ENCODE results near the gene SPEG. TPM values are rescaled to one million over a fixed set of nuclear protein-coding genes. Genes with fewer than 3 reads are reported as not detected.

SPEG gene
- total and polyA plus RNA-seq, 2 experiments from 2014 or later = 12.6 to 32.4 TPM

DNA sequence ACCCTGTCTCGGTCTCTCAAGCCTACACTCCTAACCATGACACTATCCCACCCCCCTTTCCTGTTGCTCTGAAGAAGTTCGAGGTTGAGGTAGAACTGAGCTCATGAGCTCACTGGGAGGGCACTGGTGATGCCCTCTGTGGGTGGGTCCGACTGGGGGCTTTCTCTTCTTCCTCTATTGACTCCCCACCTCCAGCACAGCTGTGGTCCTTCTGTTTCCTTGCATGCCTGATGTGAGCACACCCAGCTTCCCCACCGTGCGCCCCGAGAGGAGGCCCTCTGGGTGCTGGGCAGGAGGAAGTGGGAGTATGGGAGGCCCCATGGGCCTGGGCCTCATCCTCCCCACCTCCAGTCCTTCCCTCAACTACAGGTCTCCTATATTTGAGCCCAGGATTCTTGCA is 20.9 kb downstream of the SPEG start:
- Histone ChIP-seq H4K20me1 (replicated peaks; ENCODE audit: insufficient read depth) (no peaks in the 10 kb centered on the region), H2AFZ (no peak overlapping the region), H3F3A (replicated peaks; ENCODE audit: low read depth) (peaks cover 5% of the 10 kb centered on the region; the same call in 1 of the 2 replicates), H3K9me2 (ENCODE audit: insufficient read depth) (no peaks in the 10 kb centered on the region), H3K36me3 (ENCODE audit: insufficient read depth) (no peaks in the 10 kb centered on the region), H3K27me3 (ENCODE audit: insufficient read depth) (no peaks in the 10 kb centered on the region), H3K27ac (ENCODE audit: low read depth) (no peak overlapping the region), H3K4me3 (no peak overlapping the region), H3K4me2 (no peak overlapping the region), H3K79me2 (replicated peaks; ENCODE audit: insufficient read depth) (no peaks in the 10 kb centered on the region), H3K4me1 (ENCODE audit: insufficient read depth) (peaks cover 16% of the 10 kb centered on the region)
- no peak for TF ChIP-seq EZH2phosphoT487 (IDR thresholded peaks at IDR 0.05; ENCODE audit: unreplicated experiment)
- TF ChIP-seq, protein P1, sequence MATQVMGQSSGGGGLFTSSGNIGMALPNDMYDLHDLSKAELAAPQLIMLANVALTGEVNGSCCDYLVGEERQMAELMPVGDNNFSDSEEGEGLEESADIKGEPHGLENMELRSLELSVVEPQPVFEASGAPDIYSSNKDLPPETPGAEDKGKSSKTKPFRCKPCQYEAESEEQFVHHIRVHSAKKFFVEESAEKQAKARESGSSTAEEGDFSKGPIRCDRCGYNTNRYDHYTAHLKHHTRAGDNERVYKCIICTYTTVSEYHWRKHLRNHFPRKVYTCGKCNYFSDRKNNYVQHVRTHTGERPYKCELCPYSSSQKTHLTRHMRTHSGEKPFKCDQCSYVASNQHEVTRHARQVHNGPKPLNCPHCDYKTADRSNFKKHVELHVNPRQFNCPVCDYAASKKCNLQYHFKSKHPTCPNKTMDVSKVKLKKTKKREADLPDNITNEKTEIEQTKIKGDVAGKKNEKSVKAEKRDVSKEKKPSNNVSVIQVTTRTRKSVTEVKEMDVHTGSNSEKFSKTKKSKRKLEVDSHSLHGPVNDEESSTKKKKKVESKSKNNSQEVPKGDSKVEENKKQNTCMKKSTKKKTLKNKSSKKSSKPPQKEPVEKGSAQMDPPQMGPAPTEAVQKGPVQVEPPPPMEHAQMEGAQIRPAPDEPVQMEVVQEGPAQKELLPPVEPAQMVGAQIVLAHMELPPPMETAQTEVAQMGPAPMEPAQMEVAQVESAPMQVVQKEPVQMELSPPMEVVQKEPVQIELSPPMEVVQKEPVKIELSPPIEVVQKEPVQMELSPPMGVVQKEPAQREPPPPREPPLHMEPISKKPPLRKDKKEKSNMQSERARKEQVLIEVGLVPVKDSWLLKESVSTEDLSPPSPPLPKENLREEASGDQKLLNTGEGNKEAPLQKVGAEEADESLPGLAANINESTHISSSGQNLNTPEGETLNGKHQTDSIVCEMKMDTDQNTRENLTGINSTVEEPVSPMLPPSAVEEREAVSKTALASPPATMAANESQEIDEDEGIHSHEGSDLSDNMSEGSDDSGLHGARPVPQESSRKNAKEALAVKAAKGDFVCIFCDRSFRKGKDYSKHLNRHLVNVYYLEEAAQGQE (IDR thresholded peaks at IDR 0.05; ENCODE audit: unreplicated experiment) = no peak
- no peak for TF ChIP-seq POLR2AphosphoS5 (IDR thresholded peaks at IDR 0.05; ENCODE audit: low read depth)
- TF ChIP-seq JUNB (IDR thresholded peaks at IDR 0.05; ENCODE audit: unreplicated experiment) = no peak
- TF ChIP-seq ZNF331 (CRISPR knock-in tag; IDR thresholded peaks at IDR 0.05; ENCODE audit: low read depth) = no peak
- TF ChIP-seq, protein P2, sequence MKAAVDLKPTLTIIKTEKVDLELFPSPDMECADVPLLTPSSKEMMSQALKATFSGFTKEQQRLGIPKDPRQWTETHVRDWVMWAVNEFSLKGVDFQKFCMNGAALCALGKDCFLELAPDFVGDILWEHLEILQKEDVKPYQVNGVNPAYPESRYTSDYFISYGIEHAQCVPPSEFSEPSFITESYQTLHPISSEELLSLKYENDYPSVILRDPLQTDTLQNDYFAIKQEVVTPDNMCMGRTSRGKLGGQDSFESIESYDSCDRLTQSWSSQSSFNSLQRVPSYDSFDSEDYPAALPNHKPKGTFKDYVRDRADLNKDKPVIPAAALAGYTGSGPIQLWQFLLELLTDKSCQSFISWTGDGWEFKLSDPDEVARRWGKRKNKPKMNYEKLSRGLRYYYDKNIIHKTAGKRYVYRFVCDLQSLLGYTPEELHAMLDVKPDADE (IDR thresholded peaks at IDR 0.05) = no peak
- TF ChIP-seq CREB1 (CRISPR knock-in tag; IDR thresholded peaks at IDR 0.05; ENCODE audit: low read depth) = no peak
- TF ChIP-seq ZNF114 (CRISPR knock-in tag; IDR thresholded peaks at IDR 0.05) = no peak
- TF ChIP-seq, protein P3, sequence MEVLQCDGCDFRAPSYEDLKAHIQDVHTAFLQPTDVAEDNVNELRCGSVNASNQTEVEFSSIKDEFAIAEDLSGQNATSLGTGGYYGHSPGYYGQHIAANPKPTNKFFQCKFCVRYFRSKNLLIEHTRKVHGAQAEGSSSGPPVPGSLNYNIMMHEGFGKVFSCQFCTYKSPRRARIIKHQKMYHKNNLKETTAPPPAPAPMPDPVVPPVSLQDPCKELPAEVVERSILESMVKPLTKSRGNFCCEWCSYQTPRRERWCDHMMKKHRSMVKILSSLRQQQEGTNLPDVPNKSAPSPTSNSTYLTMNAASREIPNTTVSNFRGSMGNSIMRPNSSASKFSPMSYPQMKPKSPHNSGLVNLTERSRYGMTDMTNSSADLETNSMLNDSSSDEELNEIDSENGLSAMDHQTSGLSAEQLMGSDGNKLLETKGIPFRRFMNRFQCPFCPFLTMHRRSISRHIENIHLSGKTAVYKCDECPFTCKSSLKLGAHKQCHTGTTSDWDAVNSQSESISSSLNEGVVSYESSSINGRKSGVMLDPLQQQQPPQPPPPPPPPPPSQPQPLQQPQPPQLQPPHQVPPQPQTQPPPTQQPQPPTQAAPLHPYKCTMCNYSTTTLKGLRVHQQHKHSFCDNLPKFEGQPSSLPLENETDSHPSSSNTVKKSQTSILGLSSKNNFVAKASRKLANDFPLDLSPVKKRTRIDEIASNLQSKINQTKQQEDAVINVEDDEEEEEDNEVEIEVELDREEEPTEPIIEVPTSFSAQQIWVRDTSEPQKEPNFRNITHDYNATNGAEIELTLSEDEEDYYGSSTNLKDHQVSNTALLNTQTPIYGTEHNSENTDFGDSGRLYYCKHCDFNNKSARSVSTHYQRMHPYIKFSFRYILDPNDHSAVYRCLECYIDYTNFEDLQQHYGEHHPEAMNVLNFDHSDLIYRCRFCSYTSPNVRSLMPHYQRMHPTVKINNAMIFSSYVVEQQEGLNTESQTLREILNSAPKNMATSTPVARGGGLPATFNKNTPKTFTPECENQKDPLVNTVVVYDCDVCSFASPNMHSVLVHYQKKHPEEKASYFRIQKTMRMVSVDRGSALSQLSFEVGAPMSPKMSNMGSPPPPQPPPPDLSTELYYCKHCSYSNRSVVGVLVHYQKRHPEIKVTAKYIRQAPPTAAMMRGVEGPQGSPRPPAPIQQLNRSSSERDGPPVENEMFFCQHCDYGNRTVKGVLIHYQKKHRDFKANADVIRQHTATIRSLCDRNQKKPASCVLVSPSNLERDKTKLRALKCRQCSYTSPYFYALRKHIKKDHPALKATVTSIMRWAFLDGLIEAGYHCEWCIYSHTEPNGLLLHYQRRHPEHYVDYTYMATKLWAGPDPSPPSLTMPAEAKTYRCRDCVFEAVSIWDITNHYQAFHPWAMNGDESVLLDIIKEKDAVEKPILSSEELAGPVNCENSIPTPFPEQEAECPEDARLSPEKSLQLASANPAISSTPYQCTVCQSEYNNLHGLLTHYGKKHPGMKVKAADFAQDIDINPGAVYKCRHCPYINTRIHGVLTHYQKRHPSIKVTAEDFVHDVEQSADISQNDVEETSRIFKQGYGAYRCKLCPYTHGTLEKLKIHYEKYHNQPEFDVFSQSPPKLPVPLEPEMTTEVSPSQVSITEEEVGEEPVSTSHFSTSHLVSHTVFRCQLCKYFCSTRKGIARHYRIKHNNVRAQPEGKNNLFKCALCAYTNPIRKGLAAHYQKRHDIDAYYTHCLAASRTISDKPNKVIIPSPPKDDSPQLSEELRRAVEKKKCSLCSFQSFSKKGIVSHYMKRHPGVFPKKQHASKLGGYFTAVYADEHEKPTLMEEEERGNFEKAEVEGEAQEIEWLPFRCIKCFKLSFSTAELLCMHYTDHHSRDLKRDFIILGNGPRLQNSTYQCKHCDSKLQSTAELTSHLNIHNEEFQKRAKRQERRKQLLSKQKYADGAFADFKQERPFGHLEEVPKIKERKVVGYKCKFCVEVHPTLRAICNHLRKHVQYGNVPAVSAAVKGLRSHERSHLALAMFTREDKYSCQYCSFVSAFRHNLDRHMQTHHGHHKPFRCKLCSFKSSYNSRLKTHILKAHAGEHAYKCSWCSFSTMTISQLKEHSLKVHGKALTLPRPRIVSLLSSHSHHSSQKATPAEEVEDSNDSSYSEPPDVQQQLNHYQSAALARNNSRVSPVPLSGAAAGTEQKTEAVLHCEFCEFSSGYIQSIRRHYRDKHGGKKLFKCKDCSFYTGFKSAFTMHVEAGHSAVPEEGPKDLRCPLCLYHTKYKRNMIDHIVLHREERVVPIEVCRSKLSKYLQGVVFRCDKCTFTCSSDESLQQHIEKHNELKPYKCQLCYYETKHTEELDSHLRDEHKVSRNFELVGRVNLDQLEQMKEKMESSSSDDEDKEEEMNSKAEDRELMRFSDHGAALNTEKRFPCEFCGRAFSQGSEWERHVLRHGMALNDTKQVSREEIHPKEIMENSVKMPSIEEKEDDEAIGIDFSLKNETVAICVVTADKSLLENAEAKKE (CRISPR knock-in tag; IDR thresholded peaks at IDR 0.05) = no peak
- TF ChIP-seq, protein P4, sequence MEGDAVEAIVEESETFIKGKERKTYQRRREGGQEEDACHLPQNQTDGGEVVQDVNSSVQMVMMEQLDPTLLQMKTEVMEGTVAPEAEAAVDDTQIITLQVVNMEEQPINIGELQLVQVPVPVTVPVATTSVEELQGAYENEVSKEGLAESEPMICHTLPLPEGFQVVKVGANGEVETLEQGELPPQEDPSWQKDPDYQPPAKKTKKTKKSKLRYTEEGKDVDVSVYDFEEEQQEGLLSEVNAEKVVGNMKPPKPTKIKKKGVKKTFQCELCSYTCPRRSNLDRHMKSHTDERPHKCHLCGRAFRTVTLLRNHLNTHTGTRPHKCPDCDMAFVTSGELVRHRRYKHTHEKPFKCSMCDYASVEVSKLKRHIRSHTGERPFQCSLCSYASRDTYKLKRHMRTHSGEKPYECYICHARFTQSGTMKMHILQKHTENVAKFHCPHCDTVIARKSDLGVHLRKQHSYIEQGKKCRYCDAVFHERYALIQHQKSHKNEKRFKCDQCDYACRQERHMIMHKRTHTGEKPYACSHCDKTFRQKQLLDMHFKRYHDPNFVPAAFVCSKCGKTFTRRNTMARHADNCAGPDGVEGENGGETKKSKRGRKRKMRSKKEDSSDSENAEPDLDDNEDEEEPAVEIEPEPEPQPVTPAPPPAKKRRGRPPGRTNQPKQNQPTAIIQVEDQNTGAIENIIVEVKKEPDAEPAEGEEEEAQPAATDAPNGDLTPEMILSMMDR (conservative IDR thresholded peaks at IDR 0.05; ENCODE audit: low read depth in 2 of 2) = no peak
- TF ChIP-seq EZH2 (IDR thresholded peaks at IDR 0.05; ENCODE audit: low read depth, unreplicated experiment) = no peak
- no peak for TF ChIP-seq STAT1 (IDR thresholded peaks at IDR 0.05; ENCODE audit: unreplicated experiment)
- no peak for TF ChIP-seq NANOG (IDR thresholded peaks at IDR 0.05; ENCODE audit: borderline replicate concordance)
- no peak for ATAC-seq
- Mint-ChIP-seq H3K9me3 (no peaks in the 10 kb centered on the region), H3K4me1 (peaks cover 40% of the 10 kb centered on the region), H3K4me3 (no peak overlapping the region), H3K27ac (no peak overlapping the region; the same call in 1 of the 2 replicates), H3K36me3 (ENCODE audit: low read depth) (no peaks in the 10 kb centered on the region; the same call in 2 of the 3 replicates), H3K27me3 (ENCODE audit: insufficient read depth, low read depth, poor library complexity) (peaks cover 17% of the 10 kb centered on the region)
- no peak for DNase-seq (ENCODE audit: low spot score)

Data from GM23338 (cell line).